Endothelial cell of umbilical vein (primary cell): ENCODE data around the gene ARHGAP22. TPM values are rescaled to one million over a fixed set of nuclear protein-coding genes. Genes with fewer than 3 reads are reported as not detected.

Experiments
- BruUV-seq: library from RNA; stranded (reverse); fragments of 400-500 nt; replicated peaks from 2 replicates; lab custom pipeline; 2021; lab: Mats Ljungman, UMichigan
- CTCF ChIA-PET: fragments of 300-600, 350-600 bp; sonication (Branson Sonifier 250); formaldehyde crosslinking; loops from one replicate; lab custom pipeline; 2021; ENCODE audit warnings: antibody characterized with exemption, inconsistent platforms; lab: Charles Lee
- POLR2A ChIA-PET: fragments of 300-600, 350-600 bp; sonication (Branson Sonifier 250); formaldehyde crosslinking; loops from one replicate; lab custom pipeline; 2021; ENCODE audit warnings: antibody characterized with exemption, inconsistent platforms; lab: Charles Lee
- DNase-seq: peaks from one replicate; pipeline ENCODE4 v3.0.0-alpha.2; 2011; ENCODE audit warnings: low read depth, low spot score
- FAIRE-seq: peaks from 2 replicates; lab custom pipeline; 2011; peaks lifted over from hg19 to GRCh38; lab: Jason Lieb, UNC
- H2AFZ ChIP-seq: 2 replicates; pipeline ENCODE4 v1.6.0; 2012; ENCODE audit warnings: low read depth, low read length, control low read depth, inconsistent platforms
- H3K27ac ChIP-seq: 2 replicates; pipeline ENCODE4 v1.5.1; 2011; ENCODE audit warnings: low read depth, mild to moderate bottlenecking, control low read depth, low read length, moderate library complexity; ENCODE audit not compliant: insufficient read depth
- H3K27me3 ChIP-seq, 2 experiments: 2 replicates each; pipeline versions ENCODE4 v1.6.0 to v1.6.1; 2011; ENCODE audit warnings: low read length in 2 of 2, mixed read lengths in 1 of 2; ENCODE audit not compliant: control insufficient read depth in 2 of 2, insufficient read depth in 2 of 2
- H3K36me3 ChIP-seq, 2 experiments: 2 replicates in 1 of 2; 3 replicates in 1 of 2; pipeline ENCODE4 v1.5.1; 2011; ENCODE audit warnings: low read length in 2 of 2, mild to moderate bottlenecking in 1 of 2, moderate library complexity in 1 of 2; ENCODE audit not compliant: control insufficient read depth in 2 of 2, insufficient read depth in 2 of 2; ENCODE audit errors: extremely low read depth in 1 of 2
- H3K4me1 ChIP-seq: 3 replicates; pipeline ENCODE4 v1.5.1; 2011; ENCODE audit warnings: mild to moderate bottlenecking, low read length; ENCODE audit not compliant: control insufficient read depth, insufficient read depth; ENCODE audit errors: extremely low read depth
- H3K4me2 ChIP-seq: 2 replicates; pipeline ENCODE4 v1.6.1; 2011; ENCODE audit warnings: low read length, control low read depth, mixed read lengths; ENCODE audit not compliant: insufficient read depth
- H3K4me3 ChIP-seq, 3 experiments: fragments of 200-600 bp in 1 of 3; sonication (generic), shearing (Covaris generic) in 1 of 3; replicated peaks in 1 of 3; 2 replicates each; pipeline ENCODE4 v1.5.1; 2011 to 2016; ENCODE audit warnings: control low read depth in 3 of 3, low read length in 3 of 3, mild to moderate bottlenecking in 2 of 3, inconsistent platforms in 1 of 3, low read depth in 1 of 3, moderate library complexity in 1 of 3; ENCODE audit not compliant: insufficient read depth in 1 of 3
- H3K79me2 ChIP-seq: 2 replicates; pipeline ENCODE4 v1.6.0; 2012; ENCODE audit warnings: low read length, inconsistent platforms; ENCODE audit not compliant: control insufficient read depth, insufficient read depth
- H3K9ac ChIP-seq: replicated peaks from 2 replicates; pipeline ENCODE3; 2011; ENCODE audit warnings: low read length, control low read depth; ENCODE audit not compliant: insufficient read depth; ENCODE audit errors: extremely low read depth
- H3K9me1 ChIP-seq: replicated peaks from 3 replicates; pipeline ENCODE4 v1.6.0; 2011; ENCODE audit warnings: mild to moderate bottlenecking, low read length; ENCODE audit not compliant: control insufficient read depth, insufficient read depth; ENCODE audit errors: extremely low read depth
- H3K9me3 ChIP-seq: replicated peaks from 2 replicates; pipeline ENCODE4 v1.5.1; 2012; ENCODE audit warnings: low read length, inconsistent platforms; ENCODE audit not compliant: control insufficient read depth, insufficient read depth
- H4K20me1 ChIP-seq: replicated peaks from 2 replicates; pipeline ENCODE3; 2011; ENCODE audit warnings: mild to moderate bottlenecking, low read length; ENCODE audit not compliant: control insufficient read depth, insufficient read depth; ENCODE audit errors: extremely low read depth
- CTCF ChIP-seq, 2 donors: IDR thresholded peaks; 1 replicate in 1 of 2; 2 replicates in 1 of 2; pipeline ENCODE4 v1.5.1; 2011; ENCODE audit warnings: low read length in 2 of 2, mild to moderate bottlenecking in 2 of 2, moderate library complexity in 2 of 2, control low read depth in 1 of 2, inconsistent platforms in 1 of 2, low read depth in 1 of 2; ENCODE audit not compliant: insufficient read depth in 1 of 2; ENCODE audit errors: extremely low read depth in 1 of 2
- EZH2 ChIP-seq: IDR thresholded peaks from 2 replicates; pipeline ENCODE4 v1.6.1; 2012; ENCODE audit warnings: borderline replicate concordance, low read depth, mild to moderate bottlenecking, moderate library complexity, low read length, inconsistent platforms; ENCODE audit not compliant: severe bottlenecking
- FOS ChIP-seq: IDR thresholded peaks from 2 replicates; pipeline ENCODE4 v1.6.1; 2011; ENCODE audit warnings: mild to moderate bottlenecking, low read length, moderate library complexity, borderline replicate concordance; ENCODE audit not compliant: insufficient read depth
- GATA2 ChIP-seq: IDR thresholded peaks from 2 replicates; pipeline ENCODE4 v1.7.0; 2011; ENCODE audit warnings: low read depth, mild to moderate bottlenecking, moderate library complexity, mixed read lengths, low read length; ENCODE audit not compliant: insufficient read length, insufficient read depth
- JUN ChIP-seq: IDR thresholded peaks from 2 replicates; pipeline ENCODE4 v1.6.1; 2011; ENCODE audit warnings: borderline replicate concordance, low read depth; ENCODE audit not compliant: insufficient read length, insufficient read depth
- MAX ChIP-seq: IDR thresholded peaks from 2 replicates; pipeline ENCODE4 v1.6.1; 2011; ENCODE audit not compliant: insufficient read depth, insufficient read length
- MYC ChIP-seq: IDR thresholded peaks from one replicate; pipeline ENCODE4 v1.6.1; 2011; ENCODE audit warnings: mild to moderate bottlenecking, low read depth, low read length
- POLR2A ChIP-seq: IDR thresholded peaks from 2 replicates; pipeline ENCODE4 v1.6.1; 2012; ENCODE audit warnings: low read depth, mild to moderate bottlenecking, control low read depth, low read length
- POLR2AphosphoS5 ChIP-seq: IDR thresholded peaks from 2 replicates; pipeline ENCODE4 v1.6.1; 2012; ENCODE audit warnings: low read depth, mild to moderate bottlenecking, control low read depth, low read length, moderate library complexity; ENCODE audit not compliant: insufficient read depth
- dilution Hi-C: fragments of 300-500 bp; cut with MboI; formaldehyde crosslinking; loops from one replicate; pipeline ENCODE4 v1.15.0; 2019; ENCODE audit warnings: low sequenced_read_pairs; ENCODE audit not compliant: extremely low pct_ligation_motif_present
- intact Hi-C: fragments of 100-400 bp; cut with micrococcal nuclease; formaldehyde crosslinking; loops from one replicate; pipeline ENCODE4 v1.10.0; 2022
- polyA plus RNA-seq, 4 experiments: library from polyadenylated mRNA; depleted of rRNA in 3 of 4; stranded (reverse) in 3 of 4; unstranded in 1 of 4; fragments of >200 nt; gene quantifications; 2 replicates each; pipeline versions ENCODE4 v1.2.1 to v1.2.3, GENCODE V29; 2011 to 2012; ENCODE audit warnings: missing spikeins in 1 of 4
- total RNA-seq: library from RNA; stranded (reverse); gene quantifications from 2 replicates; pipeline ENCODE4 v1.2.3, GENCODE V29; 2021

ARHGAP22 gene
- total and polyA plus RNA-seq, 2 donors (not counting 3 experiments of a cell fraction or from before 2014, with no cell fraction given): 8.6 to 50.3 TPM

- Histone ChIP-seq H3K9me1 (no peaks in the 10 kb centered on the region), H3K36me3 (no peaks in the 10 kb centered on the region), H2AFZ (no peak overlapping the region), H3K4me3 (no peak overlapping the region), H3K27me3 (no peaks in the 10 kb centered on the region), H3K4me1 (peaks cover 46% of the 10 kb centered on the region), H4K20me1 (no peaks in the 10 kb centered on the region), H3K79me2 (peaks cover 6% of the 10 kb centered on the region), H3K9me3 (no peaks in the 10 kb centered on the region), H3K4me2 (no peak overlapping the region), H3K9ac (no peak overlapping the region), H3K27ac (no peak overlapping the region)
- TF ChIP-seq GATA2: no peak
- no peak for TF ChIP-seq MAX
- no peak for TF ChIP-seq JUN
- no peak for TF ChIP-seq MYC
- no peak for TF ChIP-seq FOS
- TF ChIP-seq POLR2AphosphoS5: no peak
- no peak for TF ChIP-seq EZH2
- TF ChIP-seq CTCF (IDR thresholded peaks at IDR 0.05; ENCODE audit: extremely low read depth in 1 of 2, insufficient read depth in 1 of 2, low read depth in 1 of 2, low read length in 2 of 2): no peak
- no peak for TF ChIP-seq POLR2A
- dilution Hi-C loops (no loop called here), intact Hi-C loops (loop anchor here (5.0 kb wide), 2 partner anchors 38 to 337 kb away; no protein-coding TSS in a partner anchor)
- DNase-seq (no peak), FAIRE-seq (no peak)
- BruUV-seq: no TSS peak
- ChIA-PET POLR2A (no interaction called here), CTCF (interaction anchor here (1.3 to 1.8 kb wide), 2 partner anchors 28 to 46 kb away, joined by 4 to 15 read pairs; no protein-coding TSS in a partner anchor)
Observed at GRCh38 chr10:48609899-48610584, 5.2 kb upstream of the ARHGAP22 start.
